CD4-positive, alpha-beta T cell treated with Interleukin-6 for 4 hours (primary cell): ENCODE measurements around the gene TRIM22.

ENCODE experiments used
- DNase-seq: peaks from one replicate; pipeline ENCODE4 v3.0.0-alpha.2; 2020; ENCODE audit warnings: mixed read lengths

TRIM22 gene

GRCh38 chr11:5749836-5750235 is 60.2 kb downstream of the TRIM22 start:
- no peak for DNase-seq

- DNase-seq: no peak
Measured at GRCh38 chr11:5753943-5754342, 64.4 kb downstream of the TRIM22 start, which contains the start of gene OR52N4. Gene OR52N4, plus strand, starts transcription at chr11:5754243. Its CDS starts 498 bp downstream, at chr11:5754741.
